IMR-90 (cell line): ENCODE measurements around the gene CREBBP. TPM values are rescaled to one million over a fixed set of nuclear protein-coding genes. Genes with fewer than 3 reads are reported as not detected.

Experiments
- ATAC-seq: fragments of 200-7000 bp; cut with Tn5 transposase; 2 replicates; pipeline ENCODE4 v1.9.1; 2020; ENCODE audit warnings: low read depth, mild to moderate bottlenecking, moderate library complexity
- BruUV-seq: library from RNA; stranded (reverse); fragments of 400-500 nt; replicated peaks from 2 replicates; lab custom pipeline; 2021; lab: Mats Ljungman, UMichigan
- CTCF ChIA-PET: fragments of 300-600 bp; formaldehyde crosslinking; extraction: SDS; loops from one replicate; lab custom pipeline; 2021; ENCODE audit warnings: antibody characterized with exemption; lab: Yijun Ruan, JAX
- POLR2A ChIA-PET: fragments of 300-600 bp; sonication (Branson Sonifier 250); formaldehyde crosslinking; loops from one replicate; lab custom pipeline; 2022; ENCODE audit warnings: antibody characterized with exemption; ENCODE audit not compliant: unreplicated experiment; lab: Charles Lee
- DNase-seq: peaks from one replicate; pipeline ENCODE4 v3.0.0; 2013
- H2AFZ ChIP-seq: replicated peaks from 2 replicates; pipeline ENCODE3; 2013; ENCODE audit warnings: low read length, mild to moderate bottlenecking; ENCODE audit not compliant: poor library complexity
- H2AK5ac ChIP-seq: 2 replicates; pipeline ENCODE4 v1.6.1; 2013; ENCODE audit warnings: low read depth, low read length, inconsistent platforms
- H2AK9ac ChIP-seq: replicated peaks from 2 replicates; pipeline ENCODE3; 2013; ENCODE audit warnings: mild to moderate bottlenecking, low read depth, low read length, moderate library complexity; ENCODE audit not compliant: poor library complexity
- H2BK120ac ChIP-seq: 2 replicates; pipeline ENCODE4 v1.6.1; 2013; ENCODE audit warnings: low read depth, low read length, inconsistent platforms
- H2BK15ac ChIP-seq: 3 replicates; pipeline ENCODE4 v1.6.1; 2013; ENCODE audit warnings: low read depth, low read length, inconsistent platforms
- H2BK20ac ChIP-seq: 2 replicates; pipeline ENCODE4 v1.6.1; 2013; ENCODE audit warnings: low read depth, mild to moderate bottlenecking, inconsistent platforms, low read length, moderate library complexity
- H2BK5ac ChIP-seq: 2 replicates; pipeline ENCODE4 v1.6.1; 2013; ENCODE audit warnings: mild to moderate bottlenecking, low read depth, low read length, inconsistent platforms; ENCODE audit not compliant: poor library complexity, severe bottlenecking
- H3K14ac ChIP-seq: replicated peaks from 2 replicates; pipeline ENCODE4 v1.6.1; 2013; ENCODE audit warnings: low read depth, low read length, inconsistent platforms
- H3K18ac ChIP-seq: 2 replicates; pipeline ENCODE4 v1.6.1; 2013; ENCODE audit warnings: low read depth, low read length, control low read depth
- H3K23ac ChIP-seq: 2 replicates; pipeline ENCODE4 v1.6.1; 2013; ENCODE audit warnings: low read depth, low read length, inconsistent platforms
- H3K27ac ChIP-seq: 2 replicates; pipeline ENCODE4 v1.5.1; 2013; ENCODE audit warnings: mild to moderate bottlenecking, control low read depth, low read length; ENCODE audit not compliant: insufficient read depth
- H3K27me3 ChIP-seq: 2 replicates; pipeline ENCODE4 v1.6.1; 2013; ENCODE audit warnings: low read length; ENCODE audit not compliant: control insufficient read depth, insufficient read depth
- H3K36me3 ChIP-seq: 2 replicates; pipeline ENCODE4 v1.6.1; 2013; ENCODE audit warnings: low read length, mixed read lengths; ENCODE audit not compliant: control insufficient read depth, insufficient read depth
- H3K4ac ChIP-seq: 2 replicates; pipeline ENCODE4 v1.6.1; 2013; ENCODE audit warnings: low read depth, low read length, inconsistent platforms
- H3K4me1 ChIP-seq: 2 replicates; pipeline ENCODE4 v1.6.1; 2013; ENCODE audit warnings: low read length, mixed read lengths; ENCODE audit not compliant: control insufficient read depth, insufficient read depth
- H3K4me2 ChIP-seq: 2 replicates; pipeline ENCODE4 v1.6.1; 2013; ENCODE audit warnings: low read depth, mild to moderate bottlenecking, control low read depth, low read length, moderate library complexity
- H3K4me3 ChIP-seq: 2 replicates; pipeline ENCODE4 v1.5.1; 2013; ENCODE audit warnings: low read depth, mild to moderate bottlenecking, control low read depth, low read length, moderate library complexity; ENCODE audit not compliant: insufficient read depth
- H3K56ac ChIP-seq: 2 replicates; pipeline ENCODE4 v1.6.1; 2013; ENCODE audit warnings: low read length, inconsistent platforms; ENCODE audit not compliant: insufficient read depth; ENCODE audit errors: extremely low read depth
- H3K79me1 ChIP-seq, 2 experiments: 2 replicates each; pipeline ENCODE4 v1.6.1; 2013; ENCODE audit warnings: low read length in 2 of 2, inconsistent platforms in 1 of 2, low read depth in 1 of 2
- H3K9ac ChIP-seq: 2 replicates; pipeline ENCODE4 v1.6.1; 2013; ENCODE audit warnings: low read depth, low read length, control low read depth
- H3K9me1 ChIP-seq: 2 replicates; pipeline ENCODE4 v1.6.1; 2013; ENCODE audit warnings: low read length, inconsistent platforms; ENCODE audit not compliant: insufficient read depth
- H3K9me3 ChIP-seq: 2 replicates; pipeline ENCODE4 v1.6.1; 2013; ENCODE audit warnings: low read length; ENCODE audit not compliant: control insufficient read depth, insufficient read depth
- H4K20me1 ChIP-seq: 2 replicates; pipeline ENCODE4 v1.6.1; 2013; ENCODE audit warnings: low read length, inconsistent platforms; ENCODE audit not compliant: insufficient read depth
- H4K5ac ChIP-seq: 2 replicates; pipeline ENCODE4 v1.6.1; 2013; ENCODE audit warnings: mild to moderate bottlenecking, low read depth, low read length, control low read depth
- H4K8ac ChIP-seq, 2 experiments: 2 replicates each; pipeline ENCODE4 v1.6.1; 2013; ENCODE audit warnings: low read depth in 2 of 2, low read length in 2 of 2, control low read depth in 1 of 2, inconsistent platforms in 1 of 2
- H4K91ac ChIP-seq: 2 replicates; pipeline ENCODE4 v1.6.1; 2013; ENCODE audit warnings: low read depth, low read length, inconsistent platforms; ENCODE audit not compliant: insufficient read depth
- BHLHE40 ChIP-seq: fragments of 150-350 bp; IDR thresholded peaks from 2 replicates; pipeline ENCODE4 v1.6.1; 2016; ENCODE audit warnings: mild to moderate bottlenecking, low read depth, low read length
- CEBPB ChIP-seq: IDR thresholded peaks from 2 replicates; pipeline ENCODE4 v1.6.1; 2012; ENCODE audit warnings: low read depth, low read length, improper control_type of control experiment
- CHD1 ChIP-seq: IDR thresholded peaks from 2 replicates; pipeline ENCODE4 v1.6.1; 2012; ENCODE audit warnings: low read depth, low read length, improper control_type of control experiment
- CTCF ChIP-seq: conservative IDR thresholded peaks from 2 replicates; pipeline ENCODE4 v1.5.1; 2012; ENCODE audit warnings: mild to moderate bottlenecking, low read depth, low read length, improper control_type of control experiment
- ELK1 ChIP-seq: fragments of 150-350 bp; IDR thresholded peaks from 2 replicates; pipeline ENCODE4 v1.6.1; 2016; ENCODE audit warnings: low read depth, mild to moderate bottlenecking, low read length, moderate library complexity, borderline replicate concordance
- FOS ChIP-seq: fragments of 150-350 bp; IDR thresholded peaks from 2 replicates; pipeline ENCODE4 v1.6.1; 2016; ENCODE audit warnings: low read depth, low read length
- MAFK ChIP-seq: IDR thresholded peaks from 2 replicates; pipeline ENCODE4 v1.6.1; 2012; ENCODE audit warnings: low read depth, low read length, improper control_type of control experiment
- MAZ ChIP-seq: IDR thresholded peaks from 2 replicates; pipeline ENCODE4 v1.6.1; 2012; ENCODE audit warnings: low read depth, mild to moderate bottlenecking, low read length, improper control_type of control experiment, moderate library complexity, borderline replicate concordance
- MXI1 ChIP-seq: IDR thresholded peaks from 2 replicates; pipeline ENCODE4 v1.6.1; 2012; ENCODE audit warnings: low read depth, mild to moderate bottlenecking, low read length, moderate library complexity, borderline replicate concordance
- NFE2L2 ChIP-seq: fragments of 150-350 bp; IDR thresholded peaks from 2 replicates; pipeline ENCODE4 v1.6.1; 2016; ENCODE audit warnings: low read depth, mild to moderate bottlenecking, low read length
- POLR2A ChIP-seq: IDR thresholded peaks from 2 replicates; pipeline ENCODE4 v1.6.1; 2012; ENCODE audit warnings: mild to moderate bottlenecking, low read depth, low read length
- RAD21 ChIP-seq: IDR thresholded peaks from 2 replicates; pipeline ENCODE4 v1.6.1; 2012; ENCODE audit warnings: low read length, improper control_type of control experiment
- RCOR1 ChIP-seq: IDR thresholded peaks from 2 replicates; pipeline ENCODE4 v1.6.1; 2012; ENCODE audit warnings: mild to moderate bottlenecking, low read length, improper control_type of control experiment; ENCODE audit not compliant: insufficient replicate concordance
- RFX5 ChIP-seq: IDR thresholded peaks from 2 replicates; pipeline ENCODE4 v1.8.0; 2012; ENCODE audit warnings: low read depth, mild to moderate bottlenecking, low read length, moderate library complexity
- SMC3 ChIP-seq: fragments of 150-350 bp; IDR thresholded peaks from 2 replicates; pipeline ENCODE4 v1.6.1; 2016; ENCODE audit warnings: low read depth, mild to moderate bottlenecking, antibody characterized with exemption, low read length, moderate library complexity
- USF2 ChIP-seq: fragments of 150-350 bp; IDR thresholded peaks from 2 replicates; pipeline ENCODE4 v1.6.1; 2017; ENCODE audit warnings: mild to moderate bottlenecking, antibody characterized with exemption, low read length, low read depth
- WGBS, 2 experiments: methylation state at CpG; one replicate each; pipeline versions ENCODE4 v1.1.5 to v1.1.7; 2013; ENCODE audit warnings: missing lambda C conversion rate in 2 of 2; ENCODE audit not compliant: insufficient read length in 1 of 2; ENCODE audit errors: extremely low coverage in 2 of 2; 5-methylcytosine and 5-hydroxymethylcytosine counted together
- dilution Hi-C: fragments of 300-500 bp; cut with HindIII; formaldehyde crosslinking; loops from one replicate; pipeline ENCODE4 v1.14.3; 2018; ENCODE audit warnings: low sequenced_read_pairs; ENCODE audit not compliant: unreplicated experiment
- in situ Hi-C: fragments of 300-500 bp; cut with MboI; formaldehyde crosslinking; loops from 3 replicates; pipeline ENCODE4 v1.14.3; 2019; ENCODE audit warnings: low sequenced_read_pairs, inconsistent platforms, mixed read lengths
- intact Hi-C: fragments of 100-400 bp; cut with micrococcal nuclease; formaldehyde crosslinking; loops from 2 replicates; pipeline ENCODE4 v1.10.0; 2022
- polyA plus RNA-seq, 3 experiments: library from polyadenylated mRNA; depleted of rRNA; stranded (reverse); fragments of >200 nt; gene quantifications; 2 replicates each; pipeline ENCODE4 v1.2.3, GENCODE V29; 2012; ENCODE audit warnings: low replicate concordance in 1 of 3
- total RNA-seq: library from RNA; depleted of rRNA; stranded (reverse); fragments of >200 nt; gene quantifications from 2 replicates; pipeline ENCODE4 v1.2.3, GENCODE V29; 2012

The CREBBP gene
- total and polyA plus RNA-seq, 2 of the 4 experiments (the other 2 are of a cell fraction), result 7.3 to 12.5 TPM

- no TSS peak for BruUV-seq
- Histone ChIP-seq H3K9me3 (no peaks in the 10 kb centered on the region), H3K79me1 (peaks cover 24 to 69% of the 10 kb centered on the region in 2 experiments), H3K14ac (no peak overlapping the region), H2BK20ac (no peak overlapping the region), H3K56ac (no peak overlapping the region), H3K4me1 (no peaks in the 10 kb centered on the region), H3K27ac (no peak overlapping the region), H4K8ac (no peak overlapping the region), H3K4me3 (no peak overlapping the region), H3K4me2 (no peak overlapping the region), H2AFZ (no peak overlapping the region), H2AK5ac (no peak overlapping the region), H3K36me3 (peaks cover 84% of the 10 kb centered on the region), H3K27me3 (no peaks in the 10 kb centered on the region), H3K23ac (no peak overlapping the region), H3K9ac (no peak overlapping the region), H2BK120ac (no peak overlapping the region), H2BK5ac (no peak overlapping the region), H3K18ac (no peak overlapping the region), H3K9me1 (peaks cover 5% of the 10 kb centered on the region; the same call in 1 of the 2 replicates), H3K4ac (no peak overlapping the region), H2BK15ac (no peak overlapping the region), H4K91ac (no peak overlapping the region), H4K20me1 (peaks cover 12% of the 10 kb centered on the region), H2AK9ac (peak overlapping the region; percentile 42), H4K5ac (no peak overlapping the region)
- dilution Hi-C loops, result no loop called here
- TF ChIP-seq CEBPB (no peak), ELK1 (no peak), MXI1 (no peak), FOS (no peak), RAD21 (no peak), CTCF (no peak), POLR2A (no peak), RCOR1 (no peak), MAZ (no peak), CHD1 (no peak), BHLHE40 (no peak), NFE2L2 (no peak), MAFK (no peak), USF2 (no peak), RFX5 (no peak), SMC3 (no peak)
- ChIA-PET POLR2A (no interaction called here), CTCF (no interaction called here)
- no peak for ATAC-seq
- WGBS, 2 experiments, result 97% methylated on average over 13 of the region's 25 CpGs; no CpG with 5 or more reads in 1 of the 2 experiments
- DNase-seq, result no peak
- in situ Hi-C loops, result no loop called here
- intact Hi-C loops, result no loop called here
Measured at GRCh38 chr16:3734758-3735221, 145.7 kb downstream of the CREBBP start.
